Loucy (cell line): ENCODE results near the gene TMEM185A.
A peak's percentile ranks its signal among the peaks of the same experiment; 100 is the strongest.

Experiments used
- H2AFZ ChIP-seq: fragments of 200-600 bp; sonication (generic); 2 replicates; pipeline ENCODE4 v1.6.0; 2016; ENCODE audit warnings: antibody characterized with exemption, mild to moderate bottlenecking, low read length, moderate library complexity
- H3F3A ChIP-seq: fragments of 200-600 bp; 2 replicates; pipeline ENCODE4 v1.6.0; 2016; ENCODE audit warnings: antibody characterized with exemption, low read depth, mild to moderate bottlenecking
- H3K27me3 ChIP-seq: fragments of 200-600 bp; sonication (generic); 2 replicates; pipeline ENCODE4 v1.6.1; 2014; ENCODE audit warnings: low read length, mild to moderate bottlenecking; ENCODE audit not compliant: insufficient read depth, poor library complexity, severe bottlenecking
- H3K36me3 ChIP-seq: fragments of 200-600 bp; sonication (generic); 2 replicates; pipeline ENCODE4 v1.6.1; 2016; ENCODE audit warnings: low read length; ENCODE audit not compliant: insufficient read depth
- H3K4me1 ChIP-seq: fragments of 200-600 bp; sonication (generic); 2 replicates; pipeline ENCODE4 v1.5.1; 2014; ENCODE audit warnings: low read length, mild to moderate bottlenecking; ENCODE audit not compliant: insufficient read depth, poor library complexity, severe bottlenecking
- H3K4me2 ChIP-seq: fragments of 200-600 bp; sonication (generic); 2 replicates; pipeline ENCODE4 v1.6.0; 2014; ENCODE audit warnings: antibody characterized with exemption, low read length, low read depth, mild to moderate bottlenecking; ENCODE audit not compliant: poor library complexity, severe bottlenecking
- H3K4me3 ChIP-seq: fragments of 200-600 bp; sonication (generic); 2 replicates; pipeline ENCODE4 v1.5.1; 2014; ENCODE audit warnings: low read length, mild to moderate bottlenecking, mixed read lengths; ENCODE audit not compliant: poor library complexity, severe bottlenecking
- H3K79me2 ChIP-seq: fragments of 200-600 bp; sonication (generic); 2 replicates; pipeline ENCODE4 v1.6.1; 2014; ENCODE audit warnings: low read length; ENCODE audit not compliant: insufficient read depth
- H3K9ac ChIP-seq: fragments of 200-600 bp; sonication (generic); 2 replicates; pipeline ENCODE4 v1.6.0; 2014; ENCODE audit warnings: mild to moderate bottlenecking, low read depth, low read length, moderate library complexity; ENCODE audit not compliant: poor library complexity, severe bottlenecking
- H3K9me2 ChIP-seq: fragments of 200-600 bp; sonication (generic); replicated peaks from 2 replicates; pipeline ENCODE4 v1.6.1; 2016; ENCODE audit warnings: low read depth, low read length, mixed read lengths
- H3K9me3 ChIP-seq: fragments of 200-600 bp; sonication (generic); 2 replicates; pipeline ENCODE4 v1.6.1; 2014; ENCODE audit warnings: mild to moderate bottlenecking, antibody characterized with exemption, low read length, low read depth; ENCODE audit not compliant: insufficient read depth
- H4K20me1 ChIP-seq: fragments of 200-600 bp; sonication (generic); 2 replicates; pipeline ENCODE4 v1.6.0; 2014; ENCODE audit warnings: antibody characterized with exemption, low read length, mild to moderate bottlenecking; ENCODE audit not compliant: insufficient read depth, poor library complexity, severe bottlenecking
- CTCF ChIP-seq: fragments of 200-600 bp; sonication (generic); conservative IDR thresholded peaks from 2 replicates; pipeline ENCODE4 v1.5.1; 2014; ENCODE audit warnings: mild to moderate bottlenecking, antibody characterized with exemption, low read length
- EZH2phosphoT487 ChIP-seq: fragments of 200-600 bp; IDR thresholded peaks from 2 replicates; pipeline ENCODE4 v1.6.1; 2018; ENCODE audit warnings: antibody characterized with exemption, mild to moderate bottlenecking, moderate library complexity, borderline replicate concordance

The TMEM185A gene

DNA sequence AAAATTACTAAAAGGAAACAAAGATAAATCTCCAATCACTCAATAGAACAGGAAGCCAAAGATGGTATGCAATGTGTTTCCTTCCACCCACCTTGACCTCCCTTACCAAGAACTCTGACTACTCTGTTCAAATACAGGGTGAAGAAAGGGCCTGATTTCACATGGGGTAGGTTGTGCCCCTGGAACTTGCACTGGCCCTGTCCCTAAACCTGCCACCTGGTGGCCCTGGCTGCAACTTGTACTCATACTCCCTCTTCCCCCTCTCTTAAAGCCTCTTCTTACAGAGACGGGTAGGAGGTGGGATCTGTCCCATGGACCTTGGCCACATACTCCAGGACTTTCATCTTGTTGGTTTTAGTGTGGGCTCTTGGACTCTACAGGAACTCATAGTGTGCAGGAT lies 17.3 kb upstream of the TMEM185A start:
- TF ChIP-seq EZH2phosphoT487 (no peak), CTCF (peak; percentile 25; the same call in 1 of the 2 replicates)
- Histone ChIP-seq H3K9me3 (no peaks in the 10 kb centered on the region), H3K9ac (no peak overlapping the region), H3K4me3 (no peak overlapping the region), H3K27me3 (no peaks in the 10 kb centered on the region), H3K4me2 (no peak overlapping the region), H2AFZ (no peak overlapping the region), H3K4me1 (no peaks in the 10 kb centered on the region), H4K20me1 (no peaks in the 10 kb centered on the region), H3K79me2 (no peaks in the 10 kb centered on the region), H3F3A (no peaks in the 10 kb centered on the region), H3K9me2 (no peaks in the 10 kb centered on the region), H3K36me3 (no peaks in the 10 kb centered on the region)

- Histone ChIP-seq H3K9me3 (no peaks in the 10 kb centered on the region), H3F3A (no peaks in the 10 kb centered on the region), H4K20me1 (no peaks in the 10 kb centered on the region), H3K27me3 (no peaks in the 10 kb centered on the region), H3K4me3 (no peak overlapping the region), H2AFZ (no peak overlapping the region), H3K9ac (no peak overlapping the region), H3K4me2 (no peak overlapping the region), H3K36me3 (no peaks in the 10 kb centered on the region), H3K79me2 (no peaks in the 10 kb centered on the region), H3K9me2 (no peaks in the 10 kb centered on the region), H3K4me1 (no peaks in the 10 kb centered on the region)
- TF ChIP-seq CTCF (no peak), EZH2phosphoT487 (no peak)
Measured at GRCh38 chrX:149647505-149647904, 15.9 kb upstream of the TMEM185A start.

- H3K9me2 ChIP-seq, result no peaks in the 10 kb centered on the region
- no peak overlapping the region for H3K9ac ChIP-seq
- no peaks in the 10 kb centered on the region for H3F3A ChIP-seq
- no peaks in the 10 kb centered on the region for H3K27me3 ChIP-seq
- no peaks in the 10 kb centered on the region for H3K36me3 ChIP-seq
- H3K9me3 ChIP-seq, result no peaks in the 10 kb centered on the region
- no peak overlapping the region for H2AFZ ChIP-seq
- H3K4me2 ChIP-seq, result no peak overlapping the region
- H3K4me1 ChIP-seq, result no peaks in the 10 kb centered on the region
- no peak for TF ChIP-seq EZH2phosphoT487
- no peak for TF ChIP-seq CTCF
- H3K79me2 ChIP-seq, result no peaks in the 10 kb centered on the region
- H3K4me3 ChIP-seq, result no peak overlapping the region
- H4K20me1 ChIP-seq, result no peaks in the 10 kb centered on the region
Measured at GRCh38 chrX:149643496-149643895, 11.9 kb upstream of the TMEM185A start.
